ENCODE data around the gene KRT72. TPM values are rescaled to one million over a fixed set of nuclear protein-coding genes. Genes with fewer than 3 reads are reported as not detected.

KRT72 gene
- total RNA-seq, 1 experiment from 2014 or later = not detected

- Histone ChIP-seq H4K20me1 (ENCODE audit: control insufficient read depth, insufficient read depth, insufficient read length) (no peaks in the 10 kb centered on the region), H4K91ac (ENCODE audit: insufficient read length, low read depth, low read length) (no peak overlapping the region), H3K27ac (ENCODE audit: insufficient read length, low read depth, low read length) (no peak overlapping the region), H2BK15ac (ENCODE audit: low read depth, low read length) (no peak overlapping the region), H3K56ac (ENCODE audit: insufficient read length, low read depth, low read length) (no peak overlapping the region), H2AK5ac (ENCODE audit: insufficient read length, low read length) (no peak overlapping the region), H2BK120ac (ENCODE audit: low read depth, low read length, poor library complexity, severe bottlenecking) (no peak overlapping the region), H3K4me1 (ENCODE audit: insufficient read depth, low read length) (no peaks in the 10 kb centered on the region), H3K27me3 (ENCODE audit: insufficient read depth, low read length) (no peaks in the 10 kb centered on the region), H3K23me2 (ENCODE audit: insufficient read length, low read depth, low read length, poor library complexity, severe bottlenecking) (no peaks in the 10 kb centered on the region), H2BK12ac (ENCODE audit: insufficient read length, low read depth, low read length) (no peak overlapping the region), H3K4me2 (ENCODE audit: insufficient read depth, insufficient read length, low read length) (no peak overlapping the region), H3T11ph (ENCODE audit: low read length) (no peak overlapping the region), H3K79me1 (ENCODE audit: insufficient read depth, low read depth, low read length, poor library complexity, severe bottlenecking) (no peaks in the 10 kb centered on the region), H2AFZ (ENCODE audit: low read length) (no peak overlapping the region), H3K9me3 (ENCODE audit: control insufficient read depth, low read depth, low read length) (no peaks in the 10 kb centered on the region), H3K18ac (ENCODE audit: insufficient read length, low read depth, low read length) (no peak overlapping the region), H3K9ac (ENCODE audit: extremely low read depth, insufficient read length, low read length) (no peak overlapping the region), H3K14ac (ENCODE audit: insufficient read depth, low read length) (no peak overlapping the region), H2BK20ac (ENCODE audit: low read depth, low read length, poor library complexity, severe bottlenecking) (no peak overlapping the region), H4K8ac (replicated peaks; ENCODE audit: insufficient read length, low read depth, low read length) (no peak overlapping the region), H4K5ac (ENCODE audit: insufficient read length, low read depth, low read length) (no peak overlapping the region), H3K79me2 (ENCODE audit: insufficient read depth, low read length) (no peaks in the 10 kb centered on the region), H2BK5ac (ENCODE audit: insufficient read length, low read length) (no peak overlapping the region), H3K4ac (ENCODE audit: low read depth, low read length) (no peak overlapping the region), H3K23ac (ENCODE audit: insufficient read length, low read depth, low read length) (no peak overlapping the region)
- Mint-ChIP-seq H3K4me3 (no peak overlapping the region), H3K9me3 (no peaks in the 10 kb centered on the region), H3K27me3 (ENCODE audit: low read depth) (peaks cover 27% of the 10 kb centered on the region), H3K27ac (no peak overlapping the region), H3K36me3 (ENCODE audit: insufficient read depth in 1 of 3, low read depth in 3 of 3) (no peaks in the 10 kb centered on the region), H3K4me1 (no peaks in the 10 kb centered on the region)
- no peak for DNase-seq
- no peak for TF ChIP-seq CTCF (conservative IDR thresholded peaks at IDR 0.05)
- no CpG with 5 or more reads among the region's 8 CpGs for WGBS (ENCODE audit: extremely low coverage, insufficient read length, low lambda C conversion rate)
These were observed 34.4 kb downstream of the KRT72 start for GRCh38 chr12:52566847-52567291.

Data from H9 (cell line).